ENCODE results near the gene SAA2. TPM values are rescaled to one million over a fixed set of nuclear protein-coding genes. Genes with fewer than 3 reads are reported as not detected.
"Not testable (repeated sequence)": the region's sequence is repeated elsewhere in the genome, so short reads cannot be mapped to it uniquely, and the experiment has no call there.

Gene SAA2
- total RNA-seq, 1 experiment from 2014 or later, result not detected

GRCh38 chr11:18254781-18255361 lies 6.4 kb upstream of the SAA2 start:
- no peak for DNase-seq (ENCODE audit: low read depth)
- in situ Hi-C loops (cut with HindIII; ENCODE audit: low pct_unique_long_range_greater_than_20kb, low sequenced_read_pairs), result no loop called here

GRCh38 chr11:18253778-18254338 lies 5.4 kb upstream of the SAA2 start:
- DNase-seq (ENCODE audit: low read depth), result no peak
- in situ Hi-C loops (cut with HindIII; ENCODE audit: low pct_unique_long_range_greater_than_20kb, low sequenced_read_pairs), result no loop called here

GRCh38 chr11:18253233-18253632 lies 4.8 kb upstream of the SAA2 start:
- no peak for DNase-seq (ENCODE audit: low read depth)
- in situ Hi-C loops (cut with HindIII; ENCODE audit: low pct_unique_long_range_greater_than_20kb, low sequenced_read_pairs), result no loop called here

- DNase-seq (ENCODE audit: low read depth); in situ Hi-C loops (cut with HindIII; ENCODE audit: low pct_unique_long_range_greater_than_20kb, low sequenced_read_pairs): not testable (repeated sequence)
These were observed 1.3 kb downstream of the SAA2 start for GRCh38 chr11:18247191-18247581.

GRCh38 chr11:18246379-18247190 lies 1.9 kb downstream of the SAA2 start:
- in situ Hi-C loops (cut with HindIII; ENCODE audit: low pct_unique_long_range_greater_than_20kb, low sequenced_read_pairs); DNase-seq (ENCODE audit: low read depth): not testable (repeated sequence)

GRCh38 chr11:18245396-18245795 lies 3.1 kb downstream of the SAA2 start:
- no peak for DNase-seq (ENCODE audit: low read depth)
- in situ Hi-C loops (cut with HindIII; ENCODE audit: low pct_unique_long_range_greater_than_20kb, low sequenced_read_pairs), result no loop called here

GRCh38 chr11:18243783-18244362 lies 4.6 kb downstream of the SAA2 start:
- in situ Hi-C loops (cut with HindIII; ENCODE audit: low pct_unique_long_range_greater_than_20kb, low sequenced_read_pairs), result no loop called here
- DNase-seq (ENCODE audit: low read depth), result peak; percentile 51

- DNase-seq (ENCODE audit: low read depth), result no peak
- in situ Hi-C loops (cut with HindIII; ENCODE audit: low pct_unique_long_range_greater_than_20kb, low sequenced_read_pairs), result no loop called here
These were observed 8.8 kb downstream of the SAA2 start for GRCh38 chr11:18239655-18240054.

- in situ Hi-C loops (cut with HindIII; ENCODE audit: low pct_unique_long_range_greater_than_20kb, low sequenced_read_pairs), result no loop called here
- DNase-seq (ENCODE audit: low read depth), result no peak
These were observed 11.7 kb downstream of the SAA2 start, which contains the start of gene SAA4 for GRCh38 chr11:18236664-18237356. TSS of gene SAA4 (minus strand) at chr11:18236802. CDS start at chr11:18235926, 876 bp downstream.

- in situ Hi-C loops (cut with HindIII; ENCODE audit: low pct_unique_long_range_greater_than_20kb, low sequenced_read_pairs), result no loop called here
- DNase-seq (ENCODE audit: low read depth), result no peak
These were observed 12.8 kb downstream of the SAA2 start for GRCh38 chr11:18235394-18236334.

- DNase-seq (ENCODE audit: low read depth), result no peak
- in situ Hi-C loops (cut with HindIII; ENCODE audit: low pct_unique_long_range_greater_than_20kb, low sequenced_read_pairs), result no loop called here
These were observed 14.6 kb downstream of the SAA2 start for GRCh38 chr11:18233912-18234311.

GRCh38 chr11:18230859-18231258 lies 17.6 kb downstream of the SAA2 start:
- in situ Hi-C loops (cut with HindIII; ENCODE audit: low pct_unique_long_range_greater_than_20kb, low sequenced_read_pairs), result no loop called here

GRCh38 chr11:18229501-18229900 lies 19.0 kb downstream of the SAA2 start:
- DNase-seq (ENCODE audit: low read depth), result no peak
- in situ Hi-C loops (cut with HindIII; ENCODE audit: low pct_unique_long_range_greater_than_20kb, low sequenced_read_pairs), result no loop called here

More at GRCh38 chr11:18230859-18231258, 17.6 kb downstream of the SAA2 start:
- no peak for DNase-seq (ENCODE audit: low read depth)

GRCh38 chr11:18225913-18226312 lies 22.6 kb downstream of the SAA2 start:
- in situ Hi-C loops (cut with HindIII; ENCODE audit: low pct_unique_long_range_greater_than_20kb, low sequenced_read_pairs), result no loop called here
- no peak for DNase-seq (ENCODE audit: low read depth)

GRCh38 chr11:18223591-18224387 lies 24.7 kb downstream of the SAA2 start:
- no peak for DNase-seq (ENCODE audit: low read depth)
- in situ Hi-C loops (cut with HindIII; ENCODE audit: low pct_unique_long_range_greater_than_20kb, low sequenced_read_pairs), result no loop called here

- in situ Hi-C loops (cut with HindIII; ENCODE audit: low pct_unique_long_range_greater_than_20kb, low sequenced_read_pairs), result no loop called here
- DNase-seq (ENCODE audit: low read depth), result no peak
These were observed 25.6 kb downstream of the SAA2 start for GRCh38 chr11:18222814-18223421.

Measured in Caki2 (cell line).